K562 treated with DMSO at 1 percent for 4 hours (cell line): Measurements from ENCODE around the gene YIPF1. TPM values are rescaled to one million over a fixed set of nuclear protein-coding genes. Genes with fewer than 3 reads are reported as not detected.

ENCODE experiments used
- total RNA-seq: library from RNA; unstranded; fragments of 300-600 nt; gene quantifications from 2 replicates; pipeline ENCODE4 v1.2.3, GENCODE V29; 2022; ENCODE audit not compliant: insufficient read depth

The YIPF1 gene
- 25.6 and 26.1 TPM in 2 replicates for total RNA-seq

GRCh38 chr1:53889304-53890298 is at the start of gene YIPF1:
Gene YIPF1 (minus strand): TSS chr1:53889797. CDS start chr1:53888937, 860 bp downstream.

GRCh38 chr1:53893999-53894636 is 4.5 kb upstream of the YIPF1 start, which contains the start of gene DIO1:
Gene DIO1 (plus strand): TSS chr1:53894187. CDS start chr1:53894211, 24 bp downstream.

GRCh38 chr1:53837924-53838653 is 51.5 kb downstream of the YIPF1 start, which contains the start of gene NDC1:
Gene NDC1 (minus strand): TSS chr1:53838296. CDS start chr1:53838261, 35 bp downstream.

Other genes with a start within 250 kb of the YIPF1 start
- gene GLIS1, start 150.6 kb downstream of the YIPF1 start, total RNA-seq = 0.59 TPM in 1 of 2 replicates, not detected in the other
- 16.3 and 26.2 TPM in 2 replicates for gene NDC1, start 51.5 kb downstream of the YIPF1 start, total RNA-seq
- 0.40 TPM in 1 of 2 replicates, not detected in the other for gene DIO1, start 4.4 kb upstream of the YIPF1 start, total RNA-seq
- 45.0 and 48.8 TPM in 2 replicates for gene IFT25, start 55.9 kb upstream of the YIPF1 start, total RNA-seq
- 23.8 and 30.4 TPM in 2 replicates for gene LRRC42, start 56.6 kb upstream of the YIPF1 start, total RNA-seq
- not detected in 2 replicates for gene LDLRAD1, start 128.4 kb upstream of the YIPF1 start, total RNA-seq
- 134 and 160 TPM in 2 replicates for gene TMEM59, start 163.4 kb upstream of the YIPF1 start, total RNA-seq
- gene TCEANC2, start 163.8 kb upstream of the YIPF1 start, total RNA-seq = 4.4 and 5.5 TPM in 2 replicates